IMR-90 (cell line): ENCODE data around the gene BIK. TPM values are rescaled to one million over a fixed set of nuclear protein-coding genes. Genes with fewer than 3 reads are reported as not detected.
"Not testable (repeated sequence)": the region's sequence is repeated elsewhere in the genome, so short reads cannot be mapped to it uniquely, and the experiment has no call there.

Source experiments
- ATAC-seq: fragments of 200-7000 bp; cut with Tn5 transposase; 2 replicates; pipeline ENCODE4 v1.9.1; 2020; ENCODE audit warnings: low read depth, mild to moderate bottlenecking, moderate library complexity
- BruUV-seq: library from RNA; stranded (reverse); fragments of 400-500 nt; replicated peaks from 2 replicates; lab custom pipeline; 2021; lab: Mats Ljungman, UMichigan
- CTCF ChIA-PET: fragments of 300-600 bp; formaldehyde crosslinking; extraction: SDS; loops from one replicate; lab custom pipeline; 2021; ENCODE audit warnings: antibody characterized with exemption; lab: Yijun Ruan, JAX
- POLR2A ChIA-PET: fragments of 300-600 bp; sonication (Branson Sonifier 250); formaldehyde crosslinking; loops from one replicate; lab custom pipeline; 2022; ENCODE audit warnings: antibody characterized with exemption; ENCODE audit not compliant: unreplicated experiment; lab: Charles Lee
- DNase-seq: peaks from one replicate; pipeline ENCODE4 v3.0.0; 2013
- H2AFZ ChIP-seq: replicated peaks from 2 replicates; pipeline ENCODE3; 2013; ENCODE audit warnings: low read length, mild to moderate bottlenecking; ENCODE audit not compliant: poor library complexity
- H2AK5ac ChIP-seq: 2 replicates; pipeline ENCODE4 v1.6.1; 2013; ENCODE audit warnings: low read depth, low read length, inconsistent platforms
- H2AK9ac ChIP-seq: replicated peaks from 2 replicates; pipeline ENCODE3; 2013; ENCODE audit warnings: mild to moderate bottlenecking, low read depth, low read length, moderate library complexity; ENCODE audit not compliant: poor library complexity
- H2BK120ac ChIP-seq: 2 replicates; pipeline ENCODE4 v1.6.1; 2013; ENCODE audit warnings: low read depth, low read length, inconsistent platforms
- H2BK15ac ChIP-seq: 3 replicates; pipeline ENCODE4 v1.6.1; 2013; ENCODE audit warnings: low read depth, low read length, inconsistent platforms
- H2BK20ac ChIP-seq: 2 replicates; pipeline ENCODE4 v1.6.1; 2013; ENCODE audit warnings: low read depth, mild to moderate bottlenecking, inconsistent platforms, low read length, moderate library complexity
- H2BK5ac ChIP-seq: 2 replicates; pipeline ENCODE4 v1.6.1; 2013; ENCODE audit warnings: mild to moderate bottlenecking, low read depth, low read length, inconsistent platforms; ENCODE audit not compliant: poor library complexity, severe bottlenecking
- H3K14ac ChIP-seq: replicated peaks from 2 replicates; pipeline ENCODE4 v1.6.1; 2013; ENCODE audit warnings: low read depth, low read length, inconsistent platforms
- H3K18ac ChIP-seq: 2 replicates; pipeline ENCODE4 v1.6.1; 2013; ENCODE audit warnings: low read depth, low read length, control low read depth
- H3K23ac ChIP-seq: 2 replicates; pipeline ENCODE4 v1.6.1; 2013; ENCODE audit warnings: low read depth, low read length, inconsistent platforms
- H3K27ac ChIP-seq: 2 replicates; pipeline ENCODE4 v1.5.1; 2013; ENCODE audit warnings: mild to moderate bottlenecking, control low read depth, low read length; ENCODE audit not compliant: insufficient read depth
- H3K27me3 ChIP-seq: 2 replicates; pipeline ENCODE4 v1.6.1; 2013; ENCODE audit warnings: low read length; ENCODE audit not compliant: control insufficient read depth, insufficient read depth
- H3K36me3 ChIP-seq: 2 replicates; pipeline ENCODE4 v1.6.1; 2013; ENCODE audit warnings: low read length, mixed read lengths; ENCODE audit not compliant: control insufficient read depth, insufficient read depth
- H3K4ac ChIP-seq: 2 replicates; pipeline ENCODE4 v1.6.1; 2013; ENCODE audit warnings: low read depth, low read length, inconsistent platforms
- H3K4me1 ChIP-seq: 2 replicates; pipeline ENCODE4 v1.6.1; 2013; ENCODE audit warnings: low read length, mixed read lengths; ENCODE audit not compliant: control insufficient read depth, insufficient read depth
- H3K4me2 ChIP-seq: 2 replicates; pipeline ENCODE4 v1.6.1; 2013; ENCODE audit warnings: low read depth, mild to moderate bottlenecking, control low read depth, low read length, moderate library complexity
- H3K4me3 ChIP-seq: 2 replicates; pipeline ENCODE4 v1.5.1; 2013; ENCODE audit warnings: low read depth, mild to moderate bottlenecking, control low read depth, low read length, moderate library complexity; ENCODE audit not compliant: insufficient read depth
- H3K56ac ChIP-seq: 2 replicates; pipeline ENCODE4 v1.6.1; 2013; ENCODE audit warnings: low read length, inconsistent platforms; ENCODE audit not compliant: insufficient read depth; ENCODE audit errors: extremely low read depth
- H3K79me1 ChIP-seq, 2 experiments: 2 replicates each; pipeline ENCODE4 v1.6.1; 2013; ENCODE audit warnings: low read length in 2 of 2, inconsistent platforms in 1 of 2, low read depth in 1 of 2
- H3K9ac ChIP-seq: 2 replicates; pipeline ENCODE4 v1.6.1; 2013; ENCODE audit warnings: low read depth, low read length, control low read depth
- H3K9me1 ChIP-seq: 2 replicates; pipeline ENCODE4 v1.6.1; 2013; ENCODE audit warnings: low read length, inconsistent platforms; ENCODE audit not compliant: insufficient read depth
- H3K9me3 ChIP-seq: 2 replicates; pipeline ENCODE4 v1.6.1; 2013; ENCODE audit warnings: low read length; ENCODE audit not compliant: control insufficient read depth, insufficient read depth
- H4K20me1 ChIP-seq: 2 replicates; pipeline ENCODE4 v1.6.1; 2013; ENCODE audit warnings: low read length, inconsistent platforms; ENCODE audit not compliant: insufficient read depth
- H4K5ac ChIP-seq: 2 replicates; pipeline ENCODE4 v1.6.1; 2013; ENCODE audit warnings: mild to moderate bottlenecking, low read depth, low read length, control low read depth
- H4K8ac ChIP-seq, 2 experiments: 2 replicates each; pipeline ENCODE4 v1.6.1; 2013; ENCODE audit warnings: low read depth in 2 of 2, low read length in 2 of 2, control low read depth in 1 of 2, inconsistent platforms in 1 of 2
- H4K91ac ChIP-seq: 2 replicates; pipeline ENCODE4 v1.6.1; 2013; ENCODE audit warnings: low read depth, low read length, inconsistent platforms; ENCODE audit not compliant: insufficient read depth
- BHLHE40 ChIP-seq: fragments of 150-350 bp; IDR thresholded peaks from 2 replicates; pipeline ENCODE4 v1.6.1; 2016; ENCODE audit warnings: mild to moderate bottlenecking, low read depth, low read length
- FOS ChIP-seq: fragments of 150-350 bp; IDR thresholded peaks from 2 replicates; pipeline ENCODE4 v1.6.1; 2016; ENCODE audit warnings: low read depth, low read length
- MAFK ChIP-seq: IDR thresholded peaks from 2 replicates; pipeline ENCODE4 v1.6.1; 2012; ENCODE audit warnings: low read depth, low read length, improper control_type of control experiment
- WGBS, 2 experiments: methylation state at CpG; one replicate each; pipeline versions ENCODE4 v1.1.5 to v1.1.7; 2013; ENCODE audit warnings: missing lambda C conversion rate in 2 of 2; ENCODE audit not compliant: insufficient read length in 1 of 2; ENCODE audit errors: extremely low coverage in 2 of 2; 5-methylcytosine and 5-hydroxymethylcytosine counted together
- dilution Hi-C: fragments of 300-500 bp; cut with HindIII; formaldehyde crosslinking; loops from one replicate; pipeline ENCODE4 v1.14.3; 2018; ENCODE audit warnings: low sequenced_read_pairs; ENCODE audit not compliant: unreplicated experiment
- in situ Hi-C: fragments of 300-500 bp; cut with MboI; formaldehyde crosslinking; loops from 3 replicates; pipeline ENCODE4 v1.14.3; 2019; ENCODE audit warnings: low sequenced_read_pairs, inconsistent platforms, mixed read lengths
- intact Hi-C: fragments of 100-400 bp; cut with micrococcal nuclease; formaldehyde crosslinking; loops from 2 replicates; pipeline ENCODE4 v1.10.0; 2022
- polyA plus RNA-seq, 3 experiments: library from polyadenylated mRNA; depleted of rRNA; stranded (reverse); fragments of >200 nt; gene quantifications; 2 replicates each; pipeline ENCODE4 v1.2.3, GENCODE V29; 2012; ENCODE audit warnings: low replicate concordance in 1 of 3
- total RNA-seq: library from RNA; depleted of rRNA; stranded (reverse); fragments of >200 nt; gene quantifications from 2 replicates; pipeline ENCODE4 v1.2.3, GENCODE V29; 2012
- TF ChIP-seq, protein P1 (sequence below): fragments of 150-350 bp; IDR thresholded peaks from 2 replicates; pipeline ENCODE4 v1.6.1; 2017; ENCODE audit warnings: mild to moderate bottlenecking, antibody characterized with exemption, low read length, low read depth

The BIK gene
- total and polyA plus RNA-seq, 2 of the 4 experiments (the other 2 are of a cell fraction): 0.18 TPM; not detected in 1

- H3K27me3 ChIP-seq, H3K79me1 ChIP-seq, H3K9ac ChIP-seq, H2BK20ac ChIP-seq, BruUV-seq, H2AK9ac ChIP-seq, H3K18ac ChIP-seq, H2BK5ac ChIP-seq, H3K23ac ChIP-seq, dilution Hi-C loops, H3K4me2 ChIP-seq, H3K56ac ChIP-seq, H4K91ac ChIP-seq, H2BK120ac ChIP-seq, H3K36me3 ChIP-seq, H4K8ac ChIP-seq, ATAC-seq, H3K9me3 ChIP-seq, H3K9me1 ChIP-seq, H4K5ac ChIP-seq, H3K27ac ChIP-seq, H2AK5ac ChIP-seq, H3K14ac ChIP-seq, H3K4me3 ChIP-seq, H3K4ac ChIP-seq, H3K4me1 ChIP-seq, H4K20me1 ChIP-seq, H2AFZ ChIP-seq, intact Hi-C loops, CTCF ChIA-PET, in situ Hi-C loops, H2BK15ac ChIP-seq, POLR2A ChIA-PET: not testable (repeated sequence)
- 54% methylated on average over 5 of the region's 15 CpGs; no CpG with 5 or more reads in 1 of the 2 experiments for WGBS, 2 experiments
- peak; percentile 32 for DNase-seq
- TF ChIP-seq FOS: 0 out of 2 replicates have a peak, but pooled peaks have one; percentile 15
- TF ChIP-seq, protein P1, sequence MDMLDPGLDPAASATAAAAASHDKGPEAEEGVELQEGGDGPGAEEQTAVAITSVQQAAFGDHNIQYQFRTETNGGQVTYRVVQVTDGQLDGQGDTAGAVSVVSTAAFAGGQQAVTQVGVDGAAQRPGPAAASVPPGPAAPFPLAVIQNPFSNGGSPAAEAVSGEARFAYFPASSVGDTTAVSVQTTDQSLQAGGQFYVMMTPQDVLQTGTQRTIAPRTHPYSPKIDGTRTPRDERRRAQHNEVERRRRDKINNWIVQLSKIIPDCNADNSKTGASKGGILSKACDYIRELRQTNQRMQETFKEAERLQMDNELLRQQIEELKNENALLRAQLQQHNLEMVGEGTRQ: peak; percentile 70
- TF ChIP-seq MAFK: peak; percentile 92
- peak; percentile 79 for TF ChIP-seq BHLHE40
These were observed 6.4 kb upstream of the BIK start for GRCh38 chr22:43104056-43104625.

- H2BK15ac ChIP-seq, H2AK5ac ChIP-seq, H3K9me3 ChIP-seq, H3K18ac ChIP-seq, H3K36me3 ChIP-seq, H2BK120ac ChIP-seq, H3K9ac ChIP-seq, H4K91ac ChIP-seq, CTCF ChIA-PET, H2BK20ac ChIP-seq, H3K56ac ChIP-seq, H3K14ac ChIP-seq, H4K8ac ChIP-seq, DNase-seq, H2AK9ac ChIP-seq, H3K4me1 ChIP-seq, ATAC-seq, H3K23ac ChIP-seq, H2BK5ac ChIP-seq, H3K9me1 ChIP-seq, H4K20me1 ChIP-seq, H4K5ac ChIP-seq, intact Hi-C loops, H3K4ac ChIP-seq, H3K79me1 ChIP-seq, in situ Hi-C loops, H2AFZ ChIP-seq, H3K27ac ChIP-seq, dilution Hi-C loops, H3K4me2 ChIP-seq, BruUV-seq, POLR2A ChIA-PET, H3K4me3 ChIP-seq: not testable (repeated sequence)
- peaks cover 12% of the 10 kb centered on the region for H3K27me3 ChIP-seq
- no CpG with 5 or more reads among the region's 3 CpGs for WGBS, 2 experiments
These were observed 5.6 kb upstream of the BIK start for GRCh38 chr22:43104950-43105349.
